ENCODE measurements around the gene CREB5. TPM values are rescaled to one million over a fixed set of nuclear protein-coding genes. Genes with fewer than 3 reads are reported as not detected.

The CREB5 gene
- total and polyA plus RNA-seq, 2 donors (not counting 3 experiments of a cell fraction or from before 2014, with no cell fraction given): 19.6 to 28.4 TPM

DNA sequence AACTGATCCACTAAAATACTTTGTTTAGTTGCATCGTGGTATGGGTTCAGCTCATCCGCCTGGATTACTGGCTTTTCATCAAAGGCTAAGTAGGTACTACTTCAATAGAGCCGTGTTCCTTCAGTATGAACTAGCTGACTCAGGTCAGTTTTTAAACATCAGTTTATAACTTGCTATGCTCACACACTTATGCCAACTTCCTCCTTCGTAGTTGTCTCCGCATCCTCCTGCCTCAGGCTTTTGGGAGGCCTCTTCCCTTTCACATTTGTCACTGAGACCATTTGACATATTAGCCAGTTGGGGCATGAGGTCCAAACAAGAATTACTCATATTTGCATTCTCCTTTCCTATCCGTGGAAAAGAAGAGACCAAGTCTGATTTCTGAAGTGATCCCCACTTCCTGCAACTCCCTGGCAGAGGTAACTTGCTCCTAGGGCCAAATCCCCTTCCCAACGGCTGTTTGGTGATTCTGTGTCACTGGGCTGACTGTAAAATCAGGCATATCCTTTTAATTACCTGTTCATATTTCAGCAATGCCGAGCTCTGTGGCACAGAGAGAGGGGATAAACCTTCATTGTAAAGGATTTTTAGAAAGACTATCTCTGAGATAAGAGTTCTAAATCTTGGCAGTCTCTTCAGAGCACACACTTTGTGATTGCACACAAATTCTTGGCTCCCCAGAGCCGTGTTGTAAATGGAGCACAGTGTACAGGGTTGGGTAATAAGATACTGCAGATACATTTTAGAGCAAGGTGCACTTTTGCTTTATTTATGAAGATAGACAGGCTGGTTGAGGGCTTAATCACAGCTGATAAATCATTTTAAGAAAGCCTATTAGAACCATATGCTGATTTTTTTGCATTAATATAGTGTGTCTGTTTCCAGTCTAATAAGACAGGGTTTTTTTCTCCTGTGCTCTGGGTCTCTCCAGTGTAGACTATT is 108.0 kb downstream of the CREB5 start:
- POLR2A ChIA-PET: interaction anchor here (0.6 kb wide), 1 partner anchor 165 kb away, joined by 3 read pairs; no protein-coding TSS in a partner anchor
- DNase-seq (ENCODE audit: low read depth, low spot score) (no peak), FAIRE-seq (peak; percentile 15)
- no peak overlapping the region for H3K4me2 ChIP-seq (ENCODE audit: insufficient read depth, low read length)
- no TSS peak for BruUV-seq (replicated peaks)
- H3K9ac ChIP-seq (replicated peaks; ENCODE audit: extremely low read depth, insufficient read depth, low read length): no peak overlapping the region
- H3K36me3 ChIP-seq (ENCODE audit: control insufficient read depth in 2 of 2, extremely low read depth in 1 of 2, insufficient read depth in 2 of 2, low read length in 2 of 2): no peaks in the 10 kb centered on the region
- peaks cover 8 to 11% of the 10 kb centered on the region in 2 experiments for H3K27me3 ChIP-seq (ENCODE audit: control insufficient read depth in 2 of 2, insufficient read depth in 2 of 2, low read length in 2 of 2)
- intact Hi-C loops (cut with micrococcal nuclease): no loop called here
- CTCF ChIA-PET: interaction anchor here (1.2 kb wide), 1 partner anchor 10 kb away, joined by 7 read pairs; no protein-coding TSS in a partner anchor
- H3K4me3 ChIP-seq (replicated peaks in 1 of 3; ENCODE audit: insufficient read depth in 1 of 3, low read depth in 1 of 3, low read length in 3 of 3): no peak overlapping the region
- no peaks in the 10 kb centered on the region for H3K79me2 ChIP-seq (ENCODE audit: control insufficient read depth, insufficient read depth, low read length)
- no peaks in the 10 kb centered on the region for H3K9me3 ChIP-seq (replicated peaks; ENCODE audit: control insufficient read depth, insufficient read depth, low read length)
- TF ChIP-seq POLR2A (IDR thresholded peaks at IDR 0.05; ENCODE audit: low read depth, low read length) (no peak), FOS (IDR thresholded peaks at IDR 0.05; ENCODE audit: borderline replicate concordance, insufficient read depth, low read length) (no peak), EZH2 (IDR thresholded peaks at IDR 0.05; ENCODE audit: borderline replicate concordance, low read depth, low read length, severe bottlenecking) (no peak), MYC (IDR thresholded peaks at IDR 0.05; ENCODE audit: low read depth, low read length) (no peak), JUN (IDR thresholded peaks at IDR 0.05; ENCODE audit: borderline replicate concordance, insufficient read depth, insufficient read length, low read depth) (no peak), POLR2AphosphoS5 (IDR thresholded peaks at IDR 0.05; ENCODE audit: insufficient read depth, low read depth, low read length) (no peak), GATA2 (IDR thresholded peaks at IDR 0.05; ENCODE audit: insufficient read depth, insufficient read length, low read depth, low read length) (no peak)
- TF ChIP-seq, protein P1, sequence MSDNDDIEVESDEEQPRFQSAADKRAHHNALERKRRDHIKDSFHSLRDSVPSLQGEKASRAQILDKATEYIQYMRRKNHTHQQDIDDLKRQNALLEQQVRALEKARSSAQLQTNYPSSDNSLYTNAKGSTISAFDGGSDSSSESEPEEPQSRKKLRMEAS (IDR thresholded peaks at IDR 0.05; ENCODE audit: insufficient read depth, insufficient read length): no peak
- TF ChIP-seq, protein P2, sequence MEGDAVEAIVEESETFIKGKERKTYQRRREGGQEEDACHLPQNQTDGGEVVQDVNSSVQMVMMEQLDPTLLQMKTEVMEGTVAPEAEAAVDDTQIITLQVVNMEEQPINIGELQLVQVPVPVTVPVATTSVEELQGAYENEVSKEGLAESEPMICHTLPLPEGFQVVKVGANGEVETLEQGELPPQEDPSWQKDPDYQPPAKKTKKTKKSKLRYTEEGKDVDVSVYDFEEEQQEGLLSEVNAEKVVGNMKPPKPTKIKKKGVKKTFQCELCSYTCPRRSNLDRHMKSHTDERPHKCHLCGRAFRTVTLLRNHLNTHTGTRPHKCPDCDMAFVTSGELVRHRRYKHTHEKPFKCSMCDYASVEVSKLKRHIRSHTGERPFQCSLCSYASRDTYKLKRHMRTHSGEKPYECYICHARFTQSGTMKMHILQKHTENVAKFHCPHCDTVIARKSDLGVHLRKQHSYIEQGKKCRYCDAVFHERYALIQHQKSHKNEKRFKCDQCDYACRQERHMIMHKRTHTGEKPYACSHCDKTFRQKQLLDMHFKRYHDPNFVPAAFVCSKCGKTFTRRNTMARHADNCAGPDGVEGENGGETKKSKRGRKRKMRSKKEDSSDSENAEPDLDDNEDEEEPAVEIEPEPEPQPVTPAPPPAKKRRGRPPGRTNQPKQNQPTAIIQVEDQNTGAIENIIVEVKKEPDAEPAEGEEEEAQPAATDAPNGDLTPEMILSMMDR (IDR thresholded peaks at IDR 0.05; ENCODE audit: extremely low read depth in 1 of 2, insufficient read depth in 1 of 2, low read depth in 1 of 2, low read length in 2 of 2): no peak
- no peak overlapping the region for H2AFZ ChIP-seq (ENCODE audit: low read depth, low read length)
- no peaks in the 10 kb centered on the region for H3K9me1 ChIP-seq (replicated peaks; ENCODE audit: control insufficient read depth, extremely low read depth, insufficient read depth, low read length)
- no peaks in the 10 kb centered on the region for H4K20me1 ChIP-seq (replicated peaks; ENCODE audit: control insufficient read depth, extremely low read depth, insufficient read depth, low read length)
- no peak overlapping the region for H3K27ac ChIP-seq (ENCODE audit: insufficient read depth, low read depth, low read length)
- dilution Hi-C loops (cut with MboI; ENCODE audit: extremely low pct_ligation_motif_present, low sequenced_read_pairs): no loop called here
- H3K4me1 ChIP-seq (ENCODE audit: control insufficient read depth, extremely low read depth, insufficient read depth, low read length): no peaks in the 10 kb centered on the region

Data from endothelial cell of umbilical vein (primary cell).